K562 (cell line): ENCODE results near the gene SGSM2. TPM values are rescaled to one million over a fixed set of nuclear protein-coding genes. Genes with fewer than 3 reads are reported as not detected.

Experiments used
- BCOR ChIP-seq: fragments of 450-650 bp; IDR thresholded peaks from 2 replicates; pipeline ENCODE4 v1.6.1; 2016
- HDGF ChIP-seq: fragments of 450-650 bp; IDR thresholded peaks from 2 replicates; pipeline ENCODE4 v1.6.1; 2016
- HIVEP1 ChIP-seq: fragments of 250-450 bp; sonication (Bioruptor Pico); IDR thresholded peaks from 2 replicates; pipeline ENCODE4 v1.4.0; 2020; ENCODE audit warnings: mild to moderate bottlenecking
- IRF2 ChIP-seq: sonication (generic); formaldehyde crosslinking; IDR thresholded peaks from 2 replicates; pipeline ENCODE4 v1.8.1; 2022; ENCODE audit warnings: mild to moderate bottlenecking, missing genetic modification reagents
- KDM2B ChIP-seq: fragments of 250-450 bp; sonication (Bioruptor Pico); IDR thresholded peaks from 2 replicates; pipeline ENCODE4 v1.8.0; 2021; ENCODE audit warnings: mild to moderate bottlenecking, moderate library complexity
- KLF13 ChIP-seq: fragments of 450-650 bp; IDR thresholded peaks from 2 replicates; pipeline ENCODE4 v1.6.1; 2016; ENCODE audit warnings: missing genetic modification characterization, low read depth, mild to moderate bottlenecking, missing compliant biosample characterization, moderate library complexity, borderline replicate concordance
- MLLT1 ChIP-seq, 2 experiments: fragments of 450-650 bp; IDR thresholded peaks; 2 replicates each; pipeline ENCODE4 v1.6.1; 2016
- MYC ChIP-seq, 2 experiments: fragments of 250-450 bp in 1 of 2; sonication (Bioruptor Pico) in 1 of 2; IDR thresholded peaks; 2 replicates each; pipeline versions ENCODE4 v1.5.1 to v1.6.1; 2012 to 2021; ENCODE audit warnings: low read depth in 2 of 2, borderline replicate concordance in 1 of 2, improper control_type of control experiment in 1 of 2, low read length in 1 of 2, mild to moderate bottlenecking in 1 of 2, moderate library complexity in 1 of 2
- NONO ChIP-seq, 2 experiments: fragments of 200-400 bp in 1 of 2; fragments of 450-650 bp in 1 of 2; formaldehyde crosslinking in 1 of 2; IDR thresholded peaks; 2 replicates each; pipeline ENCODE4 v1.6.1; 2017; ENCODE audit warnings: low read depth in 2 of 2, mild to moderate bottlenecking in 2 of 2, moderate library complexity in 2 of 2, low read length in 1 of 2
- NR2C2 ChIP-seq, 2 experiments: fragments of 200-800 bp in 1 of 2; sonication (Bioruptor generic) in 1 of 2; sonication (generic) in 1 of 2; formaldehyde crosslinking in 1 of 2; IDR thresholded peaks; 2 replicates each; pipeline versions ENCODE4 v1.6.1 to v1.8.0; 2016 to 2022; ENCODE audit warnings: mild to moderate bottlenecking in 1 of 2, missing compliant biosample characterization in 1 of 2, missing genetic modification characterization in 1 of 2, missing genetic modification reagents in 1 of 2
- POLR2A ChIP-seq: fragments of 450-650 bp; conservative IDR thresholded peaks from 2 replicates; pipeline ENCODE4 v1.6.1; 2016
- SIN3B ChIP-seq: fragments of 450-650 bp; IDR thresholded peaks from 2 replicates; pipeline ENCODE4 v1.6.1; 2017; ENCODE audit warnings: low read depth, mild to moderate bottlenecking, moderate library complexity
- SMC3 ChIP-seq: conservative IDR thresholded peaks from 2 replicates; pipeline ENCODE4 v1.6.1; 2011; ENCODE audit warnings: low read depth, low read length, improper control_type of control experiment; ENCODE audit not compliant: insufficient read depth
- SPI1 ChIP-seq: IDR thresholded peaks from 2 replicates; pipeline ENCODE4 v1.6.1; 2011; ENCODE audit warnings: low read depth, low read length, control low read depth, borderline replicate concordance
- YY1 ChIP-seq, 3 experiments: IDR thresholded peaks; 2 replicates each; pipeline ENCODE4 v1.6.1; 2011; ENCODE audit warnings: low read length in 2 of 3, mild to moderate bottlenecking in 2 of 3, moderate library complexity in 2 of 3, borderline replicate concordance in 1 of 3, control low read depth in 1 of 3, low read depth in 1 of 3; ENCODE audit not compliant: insufficient read depth in 3 of 3, insufficient replicate concordance in 2 of 3, control insufficient read depth in 1 of 3, insufficient read length in 1 of 3; ENCODE audit errors: extremely low read depth in 1 of 3
- ZFX ChIP-seq: sonication (generic); formaldehyde crosslinking; IDR thresholded peaks from 2 replicates; pipeline ENCODE4 v1.8.0; 2022; ENCODE audit warnings: mild to moderate bottlenecking, missing genetic modification reagents, moderate library complexity
- ZNF511 ChIP-seq: sonication (generic); formaldehyde crosslinking; IDR thresholded peaks from 2 replicates; pipeline ENCODE4 v1.8.0; 2022; ENCODE audit warnings: mild to moderate bottlenecking, missing genetic modification reagents
- ZNF561 ChIP-seq: fragments of 450-650 bp; formaldehyde crosslinking; conservative IDR thresholded peaks from 2 replicates; pipeline ENCODE4 v1.4.0; 2020; ENCODE audit warnings: mild to moderate bottlenecking, moderate library complexity
- polyA plus RNA-seq, 8 experiments: library from polyadenylated mRNA; depleted of rRNA in 4 of 8; stranded (reverse) in 5 of 8; unstranded in 3 of 8; fragments of >200 nt; fragmentation: Nextera tagmentation in 2 of 8; fragmentation: Illumina TruSeq in 1 of 8; extraction: Ambion mirVana in 2 of 8; extraction: Trizol in 1 of 8; gene quantifications; 2 replicates each; pipeline versions ENCODE4 v1.2.1 to v1.2.3, GENCODE V29; 2011 to 2014; ENCODE audit warnings: inconsistent platforms in 1 of 8, missing spikeins in 1 of 8
- total RNA-seq, 7 experiments: library from RNA; depleted of rRNA in 6 of 7; stranded (reverse); fragments of >200 nt in 6 of 7; fragmentation: Illumina TruSeq in 2 of 7; extraction: Trizol in 2 of 7; gene quantifications; 2 replicates each; pipeline versions ENCODE4 v1.2.1 to v1.2.3, GENCODE V29; 2011 to 2021; ENCODE audit warnings: low replicate concordance in 1 of 7
- TF ChIP-seq, protein P1 (sequence below): fragments of 200-800 bp; sonication (Bioruptor generic); IDR thresholded peaks from 2 replicates; pipeline ENCODE4 v1.6.1; 2017; ENCODE audit warnings: missing genetic modification characterization, missing compliant biosample characterization
- TF ChIP-seq, protein P2 (sequence below): IDR thresholded peaks from 2 replicates; pipeline ENCODE4 v1.6.1; 2012; ENCODE audit warnings: low read depth, low read length, improper control_type of control experiment, borderline replicate concordance

The SGSM2 gene
- total and polyA plus RNA-seq, 9 of the 15 experiments (the other 6 are each of a cell fraction or from before 2014, with no cell fraction given) = 0.20 to 26.3 (median 14.8) TPM

GRCh38 chr17:2398655-2399571 is 61.6 kb downstream of the SGSM2 start (continued):
- TF ChIP-seq NONO (IDR thresholded peaks at IDR 0.05; ENCODE audit: low read depth in 2 of 2, low read length in 1 of 2) = 0 out of 4 replicates have a peak, but pooled peaks of 1 of the 2 experiments have one; percentile 55
- TF ChIP-seq POLR2A = peak; percentile 34
- TF ChIP-seq, protein P1, sequence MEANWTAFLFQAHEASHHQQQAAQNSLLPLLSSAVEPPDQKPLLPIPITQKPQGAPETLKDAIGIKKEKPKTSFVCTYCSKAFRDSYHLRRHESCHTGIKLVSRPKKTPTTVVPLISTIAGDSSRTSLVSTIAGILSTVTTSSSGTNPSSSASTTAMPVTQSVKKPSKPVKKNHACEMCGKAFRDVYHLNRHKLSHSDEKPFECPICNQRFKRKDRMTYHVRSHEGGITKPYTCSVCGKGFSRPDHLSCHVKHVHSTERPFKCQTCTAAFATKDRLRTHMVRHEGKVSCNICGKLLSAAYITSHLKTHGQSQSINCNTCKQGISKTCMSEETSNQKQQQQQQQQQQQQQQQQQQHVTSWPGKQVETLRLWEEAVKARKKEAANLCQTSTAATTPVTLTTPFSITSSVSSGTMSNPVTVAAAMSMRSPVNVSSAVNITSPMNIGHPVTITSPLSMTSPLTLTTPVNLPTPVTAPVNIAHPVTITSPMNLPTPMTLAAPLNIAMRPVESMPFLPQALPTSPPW (CRISPR knock-in tag) = peak; percentile 95
- TF ChIP-seq, protein P2, sequence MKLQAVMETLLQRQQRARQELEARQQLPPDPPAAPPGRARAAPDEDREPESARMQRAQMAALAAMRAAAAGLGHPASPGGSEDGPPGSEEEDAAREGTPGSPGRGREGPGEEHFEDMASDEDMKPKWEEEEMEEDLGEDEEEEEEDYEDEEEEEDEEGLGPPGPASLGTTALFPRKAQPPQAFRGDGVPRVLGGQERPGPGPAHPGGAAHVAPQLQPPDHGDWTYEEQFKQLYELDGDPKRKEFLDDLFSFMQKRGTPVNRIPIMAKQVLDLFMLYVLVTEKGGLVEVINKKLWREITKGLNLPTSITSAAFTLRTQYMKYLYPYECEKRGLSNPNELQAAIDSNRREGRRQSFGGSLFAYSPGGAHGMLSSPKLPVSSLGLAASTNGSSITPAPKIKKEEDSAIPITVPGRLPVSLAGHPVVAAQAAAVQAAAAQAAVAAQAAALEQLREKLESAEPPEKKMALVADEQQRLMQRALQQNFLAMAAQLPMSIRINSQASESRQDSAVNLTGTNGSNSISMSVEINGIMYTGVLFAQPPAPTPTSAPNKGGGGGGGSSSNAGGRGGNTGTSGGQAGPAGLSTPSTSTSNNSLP = no peak
- TF ChIP-seq HIVEP1 (CRISPR knock-in tag) = no peak
- no peak for TF ChIP-seq KDM2B (CRISPR knock-in tag)
- peak in 2 of 3 experiments; percentile 19 to 46 for TF ChIP-seq YY1 (IDR thresholded peaks at IDR 0.05; ENCODE audit: borderline replicate concordance in 1 of 3, control insufficient read depth in 1 of 3, extremely low read depth in 1 of 3, insufficient read depth in 3 of 3, insufficient read length in 1 of 3, insufficient replicate concordance in 2 of 3, low read depth in 1 of 3, low read length in 2 of 3)
- no peak for TF ChIP-seq BCOR
- TF ChIP-seq IRF2 (CRISPR knock-in tag) = no peak
- TF ChIP-seq ZFX (CRISPR knock-in tag) = peak; percentile 44
- no peak for TF ChIP-seq SIN3B
- peak; percentile 22; the same call in 1 of the 2 replicates for TF ChIP-seq MYC (IDR thresholded peaks at IDR 0.05; ENCODE audit: low read depth, low read length)
- no peak for TF ChIP-seq MYC (CRISPR knock-in tag; IDR thresholded peaks at IDR 0.05; ENCODE audit: borderline replicate concordance, low read depth)
- 0 out of 2 replicates have a peak, but pooled peaks have one; percentile 67 for TF ChIP-seq HDGF
- peak; percentile 50; the same call in 1 of the 2 replicates for TF ChIP-seq SPI1
- peak; percentile 32; the same call in 1 of the 2 replicates for TF ChIP-seq KLF13 (tag)
- TF ChIP-seq SMC3 = no peak
- no peak for TF ChIP-seq MLLT1 (IDR thresholded peaks at IDR 0.05)
- no peak for TF ChIP-seq ZNF511 (CRISPR knock-in tag)
- no peak for TF ChIP-seq NR2C2 (CRISPR knock-in tag; IDR thresholded peaks at IDR 0.05)
- TF ChIP-seq NR2C2 (tag; IDR thresholded peaks at IDR 0.05) = peak; percentile 83
- 0 out of 2 replicates have a peak, but pooled peaks have one; percentile 37 for TF ChIP-seq ZNF561 (CRISPR knock-in tag)
